ENCODE results near the gene LIPN. TPM values are rescaled to one million over a fixed set of nuclear protein-coding genes. Genes with fewer than 3 reads are reported as not detected.

LIPN gene
- total and polyA plus RNA-seq, 2 of the 8 experiments (the other 6 are each of a cell fraction or from before 2014, with no cell fraction given), result not detected

DNA sequence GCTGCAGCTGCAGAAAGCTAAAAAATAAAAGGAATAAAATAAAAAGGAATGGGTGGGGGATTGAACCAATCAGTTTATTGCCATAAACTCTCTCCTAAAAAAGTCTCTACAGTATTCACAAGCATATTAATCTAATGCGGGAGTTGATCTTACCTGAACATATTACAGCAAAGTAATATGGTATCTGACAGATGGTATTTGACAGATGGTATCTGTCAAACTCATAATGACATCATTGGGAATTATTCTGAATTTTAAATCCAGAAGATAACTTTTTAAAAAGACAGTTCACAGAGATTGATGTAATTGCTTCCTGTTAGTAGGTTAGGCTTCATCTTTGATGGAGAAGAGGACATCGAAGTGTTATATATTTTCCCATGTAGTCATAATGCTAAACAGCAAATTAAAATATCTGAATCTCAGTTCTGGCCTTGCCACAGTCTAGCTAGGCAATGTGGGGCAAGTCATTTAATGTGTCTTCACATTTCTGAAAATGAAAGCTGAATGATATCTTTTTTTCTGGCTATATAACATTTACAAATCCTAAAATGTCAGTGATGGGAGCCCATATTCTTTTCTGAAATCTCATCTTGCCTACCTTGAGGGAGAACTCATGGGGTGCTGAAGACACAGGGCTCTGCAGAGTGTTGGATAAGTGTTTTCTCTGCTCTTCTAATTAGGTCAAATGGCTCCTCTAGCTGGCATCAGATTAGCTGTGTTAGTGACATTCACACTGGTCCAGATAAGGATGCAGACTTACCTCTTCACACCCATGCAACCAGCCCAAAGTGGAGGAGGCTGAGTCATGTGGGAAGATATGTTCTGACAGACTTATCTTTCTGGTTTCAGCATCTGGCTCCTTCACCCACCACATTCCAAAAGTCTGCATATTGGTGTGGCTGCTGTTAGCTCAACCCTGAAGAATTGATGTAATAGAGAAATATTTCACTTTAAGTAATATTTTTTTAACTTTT is 40.6 kb downstream of the LIPN start:
- no peaks in the 10 kb centered on the region for H3K9me3 ChIP-seq (ENCODE audit: insufficient read depth in 2 of 2, low read depth in 1 of 2, low read length in 1 of 2)
- no peaks in the 10 kb centered on the region for H3K79me1 ChIP-seq (ENCODE audit: low read depth, low read length)
- H2BK5ac ChIP-seq (ENCODE audit: low read depth, low read length), result no peak overlapping the region
- no peak overlapping the region for H3K23ac ChIP-seq (ENCODE audit: insufficient read length)
- H3K56ac ChIP-seq (replicated peaks; ENCODE audit: insufficient read length, low read depth, low read length), result no peak overlapping the region
- H3K36me3 ChIP-seq (ENCODE audit: control insufficient read depth in 2 of 4, insufficient read depth in 4 of 4, low read length in 3 of 4), result no peaks in the 10 kb centered on the region
- H4K20me1 ChIP-seq (replicated peaks in 1 of 2; ENCODE audit: control insufficient read depth in 1 of 2, insufficient read depth in 2 of 2, low read length in 2 of 2), result no peaks in the 10 kb centered on the region
- no peak overlapping the region for H3K4ac ChIP-seq (replicated peaks; ENCODE audit: insufficient read length, low read depth, low read length)
- H3K23me2 ChIP-seq (ENCODE audit: low read depth, low read length), result no peaks in the 10 kb centered on the region
- no peak overlapping the region for H2AK5ac ChIP-seq (ENCODE audit: low read depth, low read length)
- no peak overlapping the region for H4K5ac ChIP-seq (ENCODE audit: insufficient read length, low read depth, low read length)
- H4K91ac ChIP-seq (replicated peaks; ENCODE audit: insufficient read length, low read length), result no peak overlapping the region
- peaks cover 0 to 3% (median under 1%) of the 10 kb centered on the region in 4 experiments; a peak in 3 of 7 replicates for H3K4me1 ChIP-seq (replicated peaks in 1 of 4; ENCODE audit: control insufficient read depth in 3 of 4, insufficient read depth in 4 of 4, low read length in 3 of 4)
- no peak overlapping the region for H3K27ac ChIP-seq (ENCODE audit: low read depth, low read length)
- H3K79me2 ChIP-seq (ENCODE audit: control insufficient read depth in 1 of 2, insufficient read depth in 2 of 2, low read length in 2 of 2), result no peaks in the 10 kb centered on the region
- no peak overlapping the region for H3K18ac ChIP-seq (ENCODE audit: extremely low read depth, low read length)
- no peak overlapping the region for H2BK12ac ChIP-seq (ENCODE audit: low read depth, low read length)
- CTCF ChIA-PET (ENCODE audit: partially characterized antibody), result interaction anchor here (0.8 to 3.0 kb wide), 4 partner anchors 9 to 236 kb away, joined by 3 to 13 read pairs (median 4); no protein-coding TSS in a partner anchor
- POLR2A ChIA-PET (ENCODE audit: partially characterized antibody), result no interaction called here
- WGBS, 2 experiments (ENCODE audit: extremely low coverage in 1 of 2, insufficient coverage in 1 of 2, insufficient read length in 1 of 2, insufficient replicate concordance in 2 of 2, low coverage in 1 of 2, low lambda C conversion rate in 2 of 2, missing lambda C conversion rate in 1 of 2), result 90% methylated on average over 2 of the region's 2 CpGs; no CpG with 5 or more reads in 1 of the 2 experiments
- H2BK15ac ChIP-seq (ENCODE audit: low read length), result no peak overlapping the region
- H3K9ac ChIP-seq (replicated peaks in 1 of 4; ENCODE audit: extremely low read depth in 1 of 4, low read depth in 3 of 4, low read length in 3 of 4), result no peak overlapping the region
- no peak overlapping the region for H3K4me3 ChIP-seq (ENCODE audit: extremely low read depth in 1 of 4, insufficient read depth in 2 of 4, low read depth in 3 of 4, low read length in 4 of 4)
- no peak overlapping the region for H3K14ac ChIP-seq (ENCODE audit: insufficient read length)
- no peak overlapping the region for H2AFZ ChIP-seq (ENCODE audit: low read length)
- H2BK20ac ChIP-seq (ENCODE audit: low read length), result no peak overlapping the region
- no peak for FAIRE-seq
- H3K27me3 ChIP-seq (replicated peaks in 1 of 4; ENCODE audit: control insufficient read depth in 3 of 4, extremely low read depth in 1 of 4, insufficient read depth in 3 of 4, low read length in 3 of 4), result no peaks in the 10 kb centered on the region
- H2BK120ac ChIP-seq (replicated peaks; ENCODE audit: low read depth, low read length), result no peak overlapping the region
- H4K8ac ChIP-seq (ENCODE audit: extremely low read depth, insufficient read depth, low read length), result no peak overlapping the region
- DNase-seq (ENCODE audit: low read depth in 1 of 2, low spot score in 2 of 2), result no peak
- no peak overlapping the region for H3K4me2 ChIP-seq (ENCODE audit: insufficient read depth in 1 of 2, low read depth in 2 of 2, low read length in 2 of 2)
- TF ChIP-seq SP1 (IDR thresholded peaks at IDR 0.05; ENCODE audit: low read depth, low read length) (no peak), CBX8 (IDR thresholded peaks at IDR 0.05; ENCODE audit: borderline replicate concordance, low read depth, low read length) (no peak), BRCA1 (IDR thresholded peaks at IDR 0.05; ENCODE audit: low read depth, low read length) (no peak), POLR2A (IDR thresholded peaks at IDR 0.05; ENCODE audit: control extremely low read depth in 1 of 2, low read depth in 2 of 2, low read length in 2 of 2) (no peak), NANOG (IDR thresholded peaks at IDR 0.05; ENCODE audit: insufficient read depth, low read depth, low read length, poor library complexity, severe bottlenecking) (no peak), TAF7 (optimal IDR thresholded peaks at IDR 0.05; ENCODE audit: borderline replicate concordance, low read depth, low read length) (no peak)
- TF ChIP-seq, protein P1, sequence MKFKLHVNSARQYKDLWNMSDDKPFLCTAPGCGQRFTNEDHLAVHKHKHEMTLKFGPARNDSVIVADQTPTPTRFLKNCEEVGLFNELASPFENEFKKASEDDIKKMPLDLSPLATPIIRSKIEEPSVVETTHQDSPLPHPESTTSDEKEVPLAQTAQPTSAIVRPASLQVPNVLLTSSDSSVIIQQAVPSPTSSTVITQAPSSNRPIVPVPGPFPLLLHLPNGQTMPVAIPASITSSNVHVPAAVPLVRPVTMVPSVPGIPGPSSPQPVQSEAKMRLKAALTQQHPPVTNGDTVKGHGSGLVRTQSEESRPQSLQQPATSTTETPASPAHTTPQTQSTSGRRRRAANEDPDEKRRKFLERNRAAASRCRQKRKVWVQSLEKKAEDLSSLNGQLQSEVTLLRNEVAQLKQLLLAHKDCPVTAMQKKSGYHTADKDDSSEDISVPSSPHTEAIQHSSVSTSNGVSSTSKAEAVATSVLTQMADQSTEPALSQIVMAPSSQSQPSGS (IDR thresholded peaks at IDR 0.05; ENCODE audit: low read length), result no peak
- TF ChIP-seq, protein P2, sequence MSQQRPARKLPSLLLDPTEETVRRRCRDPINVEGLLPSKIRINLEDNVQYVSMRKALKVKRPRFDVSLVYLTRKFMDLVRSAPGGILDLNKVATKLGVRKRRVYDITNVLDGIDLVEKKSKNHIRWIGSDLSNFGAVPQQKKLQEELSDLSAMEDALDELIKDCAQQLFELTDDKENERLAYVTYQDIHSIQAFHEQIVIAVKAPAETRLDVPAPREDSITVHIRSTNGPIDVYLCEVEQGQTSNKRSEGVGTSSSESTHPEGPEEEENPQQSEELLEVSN (IDR thresholded peaks at IDR 0.05), result no peak
- TF ChIP-seq, protein P3, sequence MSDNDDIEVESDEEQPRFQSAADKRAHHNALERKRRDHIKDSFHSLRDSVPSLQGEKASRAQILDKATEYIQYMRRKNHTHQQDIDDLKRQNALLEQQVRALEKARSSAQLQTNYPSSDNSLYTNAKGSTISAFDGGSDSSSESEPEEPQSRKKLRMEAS (IDR thresholded peaks at IDR 0.05), result no peak
